Mesendoderm (in vitro differentiated cells): ENCODE results near the gene SRC.

Source experiments
- DNase-seq: peaks from one replicate; pipeline ENCODE4 v3.0.0; 2013
- H2AK5ac ChIP-seq: 2 replicates; pipeline ENCODE4 v1.6.1; 2013; ENCODE audit warnings: low read length, inconsistent platforms
- H2BK120ac ChIP-seq: 2 replicates; pipeline ENCODE4 v1.6.1; 2013; ENCODE audit warnings: low read depth, mild to moderate bottlenecking, low read length, moderate library complexity, mixed read lengths
- H2BK15ac ChIP-seq: replicated peaks from 2 replicates; pipeline ENCODE4 v1.6.1; 2013; ENCODE audit warnings: low read depth, mild to moderate bottlenecking, moderate library complexity
- H2BK5ac ChIP-seq: 2 replicates; pipeline ENCODE4 v1.6.1; 2013; ENCODE audit warnings: low read length, inconsistent platforms
- H3K18ac ChIP-seq: 2 replicates; pipeline ENCODE4 v1.6.1; 2013; ENCODE audit warnings: mild to moderate bottlenecking, low read length, mixed read lengths
- H3K23ac ChIP-seq: one replicate; pipeline ENCODE4 v1.6.1; 2013; ENCODE audit warnings: low read length
- H3K27ac ChIP-seq: 2 replicates; pipeline ENCODE4 v1.5.1; 2013; ENCODE audit warnings: low read depth, mild to moderate bottlenecking, inconsistent platforms, low read length, moderate library complexity
- H3K27me3 ChIP-seq: 2 replicates; pipeline ENCODE4 v1.6.1; 2013; ENCODE audit warnings: low read length, control low read depth, mild to moderate bottlenecking, inconsistent platforms; ENCODE audit not compliant: insufficient read depth, poor library complexity
- H3K36me3 ChIP-seq: 2 replicates; pipeline ENCODE4 v1.6.1; 2013; ENCODE audit warnings: low read length, inconsistent platforms; ENCODE audit not compliant: control insufficient read depth, insufficient read depth
- H3K4ac ChIP-seq: one replicate; pipeline ENCODE4 v1.6.1; 2013; ENCODE audit warnings: low read depth, mild to moderate bottlenecking, low read length, moderate library complexity
- H3K4me1 ChIP-seq: 2 replicates; pipeline ENCODE4 v1.6.1; 2013; ENCODE audit warnings: low read depth, low read length, inconsistent platforms; ENCODE audit not compliant: control insufficient read depth
- H3K4me2 ChIP-seq: 2 replicates; pipeline ENCODE4 v1.6.1; 2013; ENCODE audit warnings: low read length
- H3K4me3 ChIP-seq: 2 replicates; pipeline ENCODE4 v1.5.1; 2013; ENCODE audit warnings: mild to moderate bottlenecking, low read length
- H3K56ac ChIP-seq: one replicate; pipeline ENCODE4 v1.6.1; 2013; ENCODE audit warnings: low read length
- H3K79me1 ChIP-seq: 2 replicates; pipeline ENCODE4 v1.6.1; 2013; ENCODE audit warnings: low read length, inconsistent platforms
- H3K79me2 ChIP-seq: 2 replicates; pipeline ENCODE4 v1.6.1; 2013; ENCODE audit warnings: mild to moderate bottlenecking, low read length; ENCODE audit not compliant: control insufficient read depth, insufficient read depth
- H3K9ac ChIP-seq: 2 replicates; pipeline ENCODE4 v1.6.1; 2013; ENCODE audit warnings: low read length, inconsistent platforms
- H4K5ac ChIP-seq: one replicate; pipeline ENCODE4 v1.6.1; 2013; ENCODE audit warnings: low read length
- H4K8ac ChIP-seq: one replicate; pipeline ENCODE4 v1.6.1; 2013; ENCODE audit warnings: low read depth, mild to moderate bottlenecking, control low read depth, low read length, moderate library complexity
- WGBS: extraction: QIAGEN DNeasy Blood & Tissue Kit; methylation state at CpG from one replicate; pipeline ENCODE4 v1.1.7; 2013; ENCODE audit warnings: low lambda C conversion rate, missing lambda C conversion rate; ENCODE audit not compliant: insufficient coverage; ENCODE audit errors: extremely low coverage; 5-methylcytosine and 5-hydroxymethylcytosine counted together

The SRC gene

DNA sequence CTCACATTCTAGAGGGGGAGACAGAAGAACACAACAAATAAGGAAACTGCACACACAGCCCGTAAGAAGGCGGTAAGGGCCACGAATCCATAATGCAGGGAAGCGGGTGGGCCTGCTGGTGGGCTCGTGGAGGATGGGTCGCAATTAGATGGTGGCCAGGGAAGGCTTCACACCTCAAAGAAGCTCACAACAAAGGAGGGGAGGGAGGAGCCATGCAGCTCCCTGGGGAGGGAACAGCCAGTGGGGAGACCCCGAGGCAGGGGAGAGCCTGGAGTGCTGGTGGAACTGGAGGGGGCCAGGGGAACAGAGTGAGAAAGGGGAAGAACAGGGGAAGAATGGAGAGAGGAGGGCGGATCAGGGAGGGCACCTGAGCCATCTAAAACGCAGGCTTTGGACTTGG lies 13.4 kb downstream of the SRC start:
- Histone ChIP-seq H2BK5ac (no peak overlapping the region), H3K27me3 (no peaks in the 10 kb centered on the region), H3K9ac (no peak overlapping the region), H3K4me3 (no peak overlapping the region), H3K27ac (no peak overlapping the region), H2BK120ac (no peak overlapping the region), H3K23ac (no peak overlapping the region), H3K79me1 (peaks cover 56% of the 10 kb centered on the region), H4K5ac (no peak overlapping the region), H3K4me1 (no peaks in the 10 kb centered on the region), H3K4me2 (no peak overlapping the region), H2BK15ac (no peak overlapping the region), H3K79me2 (peaks cover 62% of the 10 kb centered on the region), H3K36me3 (no peaks in the 10 kb centered on the region), H3K18ac (no peak overlapping the region), H4K8ac (no peak overlapping the region), H3K4ac (no peak overlapping the region), H2AK5ac (no peak overlapping the region), H3K56ac (no peak overlapping the region)
- WGBS, result no CpG with 5 or more reads among the region's 9 CpGs
- no peak for DNase-seq

DNA sequence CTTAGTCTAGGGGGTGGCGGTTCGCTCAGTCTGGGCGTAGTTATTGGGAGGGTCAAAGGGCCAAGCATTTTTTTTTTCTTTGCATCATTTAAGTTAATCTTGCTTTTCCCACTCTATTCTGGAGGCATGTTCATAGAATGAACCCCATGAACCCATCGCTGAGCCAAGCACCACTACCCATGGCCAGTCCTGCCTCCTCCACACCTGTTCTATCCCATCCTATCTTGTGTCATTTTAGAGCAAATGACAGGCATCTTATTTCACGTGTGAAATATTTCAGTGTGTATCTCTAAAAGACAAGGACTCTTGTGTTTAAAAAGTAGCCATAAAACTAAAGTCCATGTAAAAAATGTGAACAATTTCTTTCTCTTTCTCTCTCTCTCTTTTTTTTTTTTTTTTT lies 13.9 kb downstream of the SRC start:
- DNase-seq, result no peak
- H4K8ac ChIP-seq, result no peak overlapping the region
- H3K56ac ChIP-seq, result no peak overlapping the region
- no peak overlapping the region for H3K4me3 ChIP-seq
- no peak overlapping the region for H4K5ac ChIP-seq
- H2AK5ac ChIP-seq, result no peak overlapping the region
- no peaks in the 10 kb centered on the region for H3K4me1 ChIP-seq
- WGBS, result no CpG with 5 or more reads among the region's 5 CpGs
- H3K4ac ChIP-seq, result no peak overlapping the region
- no peak overlapping the region for H3K27ac ChIP-seq
- no peak overlapping the region for H3K23ac ChIP-seq
- H3K9ac ChIP-seq, result no peak overlapping the region
- H3K36me3 ChIP-seq, result peaks cover under 1% of the 10 kb centered on the region
- no peak overlapping the region for H2BK120ac ChIP-seq
- H3K27me3 ChIP-seq, result no peaks in the 10 kb centered on the region
- no peak overlapping the region for H2BK5ac ChIP-seq
- H3K4me2 ChIP-seq, result no peak overlapping the region
- no peak overlapping the region for H2BK15ac ChIP-seq
- peaks cover 59% of the 10 kb centered on the region for H3K79me2 ChIP-seq
- H3K18ac ChIP-seq, result no peak overlapping the region
- peaks cover 54% of the 10 kb centered on the region for H3K79me1 ChIP-seq

DNA sequence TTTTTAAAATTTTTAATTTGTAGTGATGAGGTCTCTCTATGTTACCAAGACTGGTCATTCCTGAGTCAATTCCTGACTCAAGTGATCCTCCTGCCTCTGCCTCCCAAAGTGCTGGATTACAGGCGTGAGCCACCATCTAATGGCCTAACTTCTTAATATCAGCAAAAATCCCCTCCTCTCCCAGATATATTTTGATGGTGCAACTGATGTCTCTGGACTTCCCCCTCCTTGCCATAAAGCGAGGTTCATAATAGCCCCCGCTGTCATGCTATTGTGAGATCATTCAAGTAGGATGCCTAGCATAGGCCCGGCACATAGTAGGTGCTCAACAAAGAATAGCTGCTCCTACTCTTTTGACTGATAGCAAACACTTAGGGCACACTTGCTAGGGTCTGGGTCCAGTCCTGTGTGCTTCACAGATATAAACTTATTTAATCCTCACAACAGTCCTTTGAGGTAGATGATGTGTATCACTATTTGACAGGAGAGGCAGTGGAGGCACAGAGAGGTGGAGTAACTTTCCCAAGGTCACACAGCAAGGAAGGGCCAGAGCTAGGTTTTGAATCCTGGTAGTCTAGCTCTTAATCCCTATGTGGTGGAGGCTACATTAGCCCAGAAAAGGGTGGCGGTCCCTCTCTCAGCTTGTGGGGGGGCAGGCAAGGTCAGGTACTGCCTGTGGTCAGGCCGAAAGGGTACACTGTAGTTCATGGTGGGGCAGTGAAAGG lies 14.6 kb downstream of the SRC start:
- H3K79me2 ChIP-seq, result peaks cover 54% of the 10 kb centered on the region
- no peak overlapping the region for H2BK5ac ChIP-seq
- no peak overlapping the region for H4K8ac ChIP-seq
- no peaks in the 10 kb centered on the region for H3K4me1 ChIP-seq
- H2BK120ac ChIP-seq, result no peak overlapping the region
- H3K9ac ChIP-seq, result no peak overlapping the region
- DNase-seq, result no peak
- WGBS, result no CpG with 5 or more reads among the region's 6 CpGs
- no peak overlapping the region for H4K5ac ChIP-seq
- H3K79me1 ChIP-seq, result peaks cover 49% of the 10 kb centered on the region
- H3K4ac ChIP-seq, result no peak overlapping the region
- no peak overlapping the region for H3K27ac ChIP-seq
- no peak overlapping the region for H2BK15ac ChIP-seq
- no peak overlapping the region for H3K4me3 ChIP-seq
- H3K27me3 ChIP-seq, result no peaks in the 10 kb centered on the region
- no peak overlapping the region for H3K4me2 ChIP-seq
- no peak overlapping the region for H2AK5ac ChIP-seq
- peaks cover 3% of the 10 kb centered on the region for H3K36me3 ChIP-seq
- H3K18ac ChIP-seq, result no peak overlapping the region
- H3K56ac ChIP-seq, result no peak overlapping the region
- no peak overlapping the region for H3K23ac ChIP-seq

- no peak overlapping the region for H4K5ac ChIP-seq
- DNase-seq, result no peak
- H3K79me2 ChIP-seq, result peaks cover 46% of the 10 kb centered on the region
- peaks cover 8% of the 10 kb centered on the region for H3K36me3 ChIP-seq
- no peak overlapping the region for H2BK5ac ChIP-seq
- no peak overlapping the region for H3K23ac ChIP-seq
- H2AK5ac ChIP-seq, result no peak overlapping the region
- H3K9ac ChIP-seq, result no peak overlapping the region
- no peak overlapping the region for H3K27ac ChIP-seq
- no peak overlapping the region for H4K8ac ChIP-seq
- no peak overlapping the region for H3K56ac ChIP-seq
- no peak overlapping the region for H3K4ac ChIP-seq
- no peaks in the 10 kb centered on the region for H3K4me1 ChIP-seq
- no peak overlapping the region for H2BK15ac ChIP-seq
- H3K4me3 ChIP-seq, result no peak overlapping the region
- H2BK120ac ChIP-seq, result no peak overlapping the region
- no peaks in the 10 kb centered on the region for H3K27me3 ChIP-seq
- no peak overlapping the region for H3K4me2 ChIP-seq
- H3K18ac ChIP-seq, result no peak overlapping the region
- peaks cover 41% of the 10 kb centered on the region for H3K79me1 ChIP-seq
- WGBS, result no CpG with 5 or more reads among the region's 8 CpGs
These were observed 15.4 kb downstream of the SRC start for GRCh38 chr20:37361336-37361735.

DNA sequence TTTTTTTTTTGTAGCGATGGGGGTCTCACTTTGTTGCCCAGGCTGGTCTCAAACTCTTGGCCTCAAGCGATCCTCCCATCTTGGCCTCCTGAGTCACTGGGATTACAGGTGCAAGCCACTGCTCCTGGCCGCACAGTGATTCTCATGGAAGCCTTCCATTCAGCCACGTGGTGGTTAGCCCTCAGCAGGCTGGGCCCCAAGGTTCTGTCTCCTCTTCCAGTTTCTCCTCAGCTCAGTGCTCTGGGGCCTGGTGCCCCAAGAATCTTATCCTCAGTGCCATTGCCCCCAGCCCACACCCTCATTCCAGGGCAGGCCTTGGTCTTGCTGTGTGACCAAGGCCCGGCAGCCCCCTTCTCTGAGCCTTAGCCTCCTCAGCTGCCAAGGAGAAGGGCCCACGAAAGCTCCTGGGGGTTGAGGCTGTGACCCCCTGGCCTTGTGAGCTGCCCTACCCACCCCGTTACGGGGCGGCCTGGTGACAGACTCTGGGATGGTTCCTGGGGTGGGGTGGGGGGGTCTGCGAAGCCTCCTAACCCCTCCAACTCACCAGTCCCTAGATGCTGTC lies 16.4 kb downstream of the SRC start:
- no peak overlapping the region for H2AK5ac ChIP-seq
- H2BK15ac ChIP-seq, result no peak overlapping the region

GRCh38 chr20:37362821-37363220 lies 16.9 kb downstream of the SRC start:
- Histone ChIP-seq H2BK120ac (no peak overlapping the region), H3K18ac (no peak overlapping the region), H2AK5ac (no peak overlapping the region), H3K9ac (no peak overlapping the region), H3K4me3 (no peak overlapping the region), H3K79me1 (peaks cover 34% of the 10 kb centered on the region), H2BK15ac (no peak overlapping the region), H3K27ac (no peak overlapping the region), H3K23ac (no peak overlapping the region), H3K27me3 (no peaks in the 10 kb centered on the region), H2BK5ac (no peak overlapping the region), H3K4ac (no peak overlapping the region), H3K4me1 (no peaks in the 10 kb centered on the region), H3K4me2 (no peak overlapping the region), H4K5ac (no peak overlapping the region), H3K36me3 (peaks cover 8% of the 10 kb centered on the region), H3K79me2 (peaks cover 33% of the 10 kb centered on the region), H4K8ac (no peak overlapping the region), H3K56ac (no peak overlapping the region)
- no CpG with 5 or more reads among the region's 9 CpGs for WGBS
- DNase-seq, result no peak

More for the DNA sequence above, 16.4 kb downstream of the SRC start:
- no peak overlapping the region for H3K56ac ChIP-seq
- H3K4ac ChIP-seq, result no peak overlapping the region
- no peaks in the 10 kb centered on the region for H3K27me3 ChIP-seq
- H4K5ac ChIP-seq, result no peak overlapping the region
- H3K36me3 ChIP-seq, result peaks cover 8% of the 10 kb centered on the region
- no peak for DNase-seq
- no peak overlapping the region for H2BK5ac ChIP-seq
- no peak overlapping the region for H3K4me2 ChIP-seq
- no CpG with 5 or more reads among the region's 10 CpGs for WGBS
- no peak overlapping the region for H3K18ac ChIP-seq
- no peak overlapping the region for H2BK120ac ChIP-seq
- H3K27ac ChIP-seq, result no peak overlapping the region
- H4K8ac ChIP-seq, result no peak overlapping the region
- no peak overlapping the region for H3K4me3 ChIP-seq
- peaks cover 39% of the 10 kb centered on the region for H3K79me1 ChIP-seq
- no peaks in the 10 kb centered on the region for H3K4me1 ChIP-seq
- no peak overlapping the region for H3K9ac ChIP-seq
- peaks cover 38% of the 10 kb centered on the region for H3K79me2 ChIP-seq
- no peak overlapping the region for H3K23ac ChIP-seq
